GM10248 (cell line): ENCODE data around the gene TMED5.

Experiments
- CTCF ChIA-PET: fragments of 300-600 bp; sonication (Branson Sonifier 250); formaldehyde crosslinking; extraction: SDS; loops from one replicate; lab custom pipeline; 2021; ENCODE audit warnings: antibody characterized with exemption; lab: Yijun Ruan, JAX
- POLR2A ChIA-PET: fragments of 350-650 bp; sonication (Branson Sonifier 250); formaldehyde crosslinking; extraction: SDS; loops from one replicate; lab custom pipeline; 2020; ENCODE audit warnings: antibody characterized with exemption; lab: Yijun Ruan, JAX
- DNase-seq: peaks from one replicate; pipeline ENCODE4 v3.0.0; 2012; ENCODE audit errors: extremely low spot score
- CTCF ChIP-seq: IDR thresholded peaks from 2 replicates; pipeline ENCODE4 v1.5.1; 2012; ENCODE audit warnings: mild to moderate bottlenecking, low read depth; ENCODE audit errors: extremely low read depth, missing control alignments, control extremely low read depth

The TMED5 gene

GRCh38 chr1:93148001-93148400 is 32.2 kb downstream of the TMED5 start:
- ChIA-PET CTCF (no interaction called here), POLR2A (no interaction called here)
- TF ChIP-seq CTCF = no peak
- DNase-seq = no peak

GRCh38 chr1:93143769-93144168 is 36.4 kb downstream of the TMED5 start:
- CTCF ChIA-PET = interaction anchor here (1.0 to 1.1 kb wide), 2 partner anchors 26 to 149 kb away, joined by 3 to 4 read pairs; no protein-coding TSS in a partner anchor
- TF ChIP-seq CTCF = no peak
- no peak for DNase-seq
- POLR2A ChIA-PET = no interaction called here

GRCh38 chr1:93143136-93143535 is 37.1 kb downstream of the TMED5 start:
- CTCF ChIA-PET = interaction anchor here (1.1 to 4.2 kb wide), 3 partner anchors 8 to 65 kb away, joined by 3 to 18 read pairs (median 4); no protein-coding TSS in a partner anchor
- POLR2A ChIA-PET = no interaction called here
- peak; percentile 16 for DNase-seq
- no peak for TF ChIP-seq CTCF

- no peak for DNase-seq
- no peak for TF ChIP-seq CTCF
- POLR2A ChIA-PET = no interaction called here
- CTCF ChIA-PET = interaction anchor here (1.1 to 4.2 kb wide), 3 partner anchors 8 to 64 kb away, joined by 3 to 18 read pairs (median 3); no protein-coding TSS in a partner anchor
Observed at GRCh38 chr1:93142161-93142560, 38.1 kb downstream of the TMED5 start.

- no peak for DNase-seq
- ChIA-PET POLR2A (no interaction called here), CTCF (interaction anchor here (4.2 kb wide), 1 partner anchor 11 kb away, joined by 18 read pairs; no protein-coding TSS in a partner anchor)
- no peak for TF ChIP-seq CTCF
Observed at GRCh38 chr1:93140106-93140505, 40.1 kb downstream of the TMED5 start.

- TF ChIP-seq CTCF = no peak
- DNase-seq = no peak
- CTCF ChIA-PET = no interaction called here
- POLR2A ChIA-PET = no interaction called here
Observed at GRCh38 chr1:93137604-93138292, 42.5 kb downstream of the TMED5 start.
